ENCODE measurements around the gene FMN2. TPM values are rescaled to one million over a fixed set of nuclear protein-coding genes. Genes with fewer than 3 reads are reported as not detected.

Gene FMN2
- total and polyA plus RNA-seq, 9 donors = 0.24 to 0.81 (median 0.39) TPM

DNA sequence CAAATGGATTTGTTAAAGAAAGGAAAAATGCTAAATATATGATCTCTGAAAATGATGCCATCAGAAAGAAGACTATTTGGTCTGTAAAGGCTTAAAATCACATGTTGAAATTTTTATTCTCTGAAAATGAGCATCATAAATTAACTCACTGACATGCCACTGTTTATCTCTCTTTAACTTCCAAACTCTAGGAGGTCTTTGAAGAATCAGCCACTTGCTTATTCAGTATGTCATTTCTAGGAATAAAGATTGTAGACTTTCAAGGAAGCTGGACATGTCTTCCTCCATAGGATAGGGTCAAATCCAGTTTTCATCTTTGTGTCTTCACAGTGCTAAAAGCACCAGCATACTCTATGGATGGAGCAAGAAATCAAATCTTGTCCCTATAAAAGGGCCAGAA is 147.6 kb downstream of the FMN2 start:
- DNase-seq = no peak
- no peaks in the 10 kb centered on the region for H3K4me1 ChIP-seq (ENCODE audit: control insufficient read depth, insufficient read depth, low read length)
- H3K36me3 ChIP-seq (ENCODE audit: control insufficient read depth, insufficient read depth, low read length) = no peaks in the 10 kb centered on the region
- H3K27me3 ChIP-seq (ENCODE audit: control insufficient read depth, insufficient read depth, low read length) = no peaks in the 10 kb centered on the region
- no peak overlapping the region for H3K4me3 ChIP-seq (ENCODE audit: low read length)
- no peaks in the 10 kb centered on the region for H3K9me3 ChIP-seq (replicated peaks; ENCODE audit: control insufficient read depth, low read depth, low read length)
- H3K27ac ChIP-seq (ENCODE audit: low read length) = no peak overlapping the region

DNA sequence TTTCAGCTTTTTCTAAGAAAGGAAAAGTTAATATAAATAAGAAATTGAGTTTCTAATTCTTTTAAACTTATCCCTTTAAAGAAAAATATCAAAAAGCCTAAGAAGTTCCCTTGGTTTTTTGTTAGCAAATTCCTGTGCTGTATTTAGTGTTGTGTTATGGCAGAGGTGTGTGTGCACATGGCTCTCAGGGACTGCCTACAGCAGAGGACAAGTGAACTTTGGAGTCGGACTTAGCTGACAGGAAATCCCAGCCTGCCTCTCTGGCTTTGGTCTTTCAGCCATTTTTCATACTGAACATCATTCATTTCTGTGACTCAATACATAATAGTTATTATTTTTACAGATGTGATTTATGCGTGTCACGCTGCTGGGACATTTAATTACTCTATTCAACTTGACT is 149.6 kb downstream of the FMN2 start:
- WGBS (ENCODE audit: insufficient coverage) = no CpG with 5 or more reads among the region's 3 CpGs
- Histone ChIP-seq H3K27me3 (ENCODE audit: control insufficient read depth, insufficient read depth, low read length) (no peaks in the 10 kb centered on the region), H3K36me3 (ENCODE audit: control insufficient read depth, insufficient read depth, low read length) (no peaks in the 10 kb centered on the region), H3K9me3 (replicated peaks; ENCODE audit: control insufficient read depth, low read depth, low read length) (no peaks in the 10 kb centered on the region), H3K4me1 (ENCODE audit: control insufficient read depth, insufficient read depth, low read length) (no peaks in the 10 kb centered on the region), H3K4me3 (ENCODE audit: low read length) (no peak overlapping the region), H3K27ac (ENCODE audit: low read length) (no peak overlapping the region)
- no peak for DNase-seq

DNA sequence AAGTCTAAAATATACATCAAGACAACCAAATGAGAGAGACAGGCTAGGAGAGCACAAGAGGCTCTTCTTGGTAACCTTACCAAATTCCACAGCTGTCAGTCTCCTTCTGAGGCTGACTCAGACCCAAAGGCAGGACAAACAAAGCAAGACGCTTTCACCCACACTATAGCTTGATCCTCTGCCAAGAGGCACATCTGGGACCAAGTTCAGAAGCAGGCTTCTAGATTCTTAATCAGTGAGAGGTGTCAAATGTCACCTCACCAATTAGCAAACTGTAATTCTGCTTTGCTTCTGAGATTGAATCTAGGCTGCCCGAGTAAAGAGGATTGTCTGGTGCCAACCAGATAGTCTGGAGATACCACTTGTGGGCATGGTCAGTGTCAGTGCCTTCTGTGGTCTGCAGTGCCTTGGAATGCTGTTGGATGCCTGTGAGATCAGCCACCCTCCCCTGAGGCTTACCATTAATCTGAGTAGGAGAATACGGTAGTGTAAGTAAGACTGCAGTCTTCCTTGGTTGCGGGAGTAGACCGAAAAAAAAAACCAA is 151.0 kb downstream of the FMN2 start:
- WGBS (ENCODE audit: insufficient coverage) = 64% methylated on average over 1 of the region's 5 CpGs

DNA sequence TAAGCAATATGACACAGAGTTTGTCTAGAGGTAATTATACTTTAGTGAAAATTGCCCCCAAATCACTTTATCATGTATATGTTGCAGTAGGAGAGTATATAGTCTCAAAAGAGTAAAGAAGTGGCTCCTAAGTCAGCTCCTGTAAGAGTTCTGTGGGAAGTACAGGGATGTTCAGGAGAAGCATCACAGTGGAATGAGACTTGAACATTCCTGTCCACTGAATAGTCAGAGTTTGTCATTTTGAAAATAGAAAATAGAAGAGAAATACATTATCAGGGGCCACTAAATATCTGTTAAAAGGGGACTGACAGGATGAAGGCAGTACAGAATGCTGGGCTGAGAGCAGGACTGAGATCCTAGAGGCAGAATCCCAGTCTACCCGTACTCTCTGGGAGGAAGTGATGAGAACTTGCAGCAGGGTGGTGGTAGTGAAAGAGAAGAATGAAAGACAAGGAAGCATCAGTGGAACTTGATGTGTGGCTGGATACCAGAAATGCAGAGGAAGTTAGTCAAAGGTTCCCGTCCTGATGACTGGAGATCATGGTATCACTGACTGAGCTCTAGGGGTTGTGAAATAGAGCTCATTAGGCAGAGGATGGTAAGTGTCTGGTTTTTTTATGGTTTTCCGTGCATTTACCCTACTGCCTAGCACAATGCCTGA is 153.4 kb downstream of the FMN2 start:
- H3K4me3 ChIP-seq (ENCODE audit: low read length) = no peak overlapping the region
- H3K36me3 ChIP-seq (ENCODE audit: control insufficient read depth, insufficient read depth, low read length) = no peaks in the 10 kb centered on the region
- 73% methylated on average over 3 of the region's 3 CpGs for WGBS (ENCODE audit: insufficient coverage)
- no peak for DNase-seq
- no peak overlapping the region for H3K27ac ChIP-seq (ENCODE audit: low read length)
- H3K9me3 ChIP-seq (replicated peaks; ENCODE audit: control insufficient read depth, low read depth, low read length) = peaks cover 4% of the 10 kb centered on the region
- no peaks in the 10 kb centered on the region for H3K4me1 ChIP-seq (ENCODE audit: control insufficient read depth, insufficient read depth, low read length)
- no peaks in the 10 kb centered on the region for H3K27me3 ChIP-seq (ENCODE audit: control insufficient read depth, insufficient read depth, low read length)

More for the DNA sequence above, 151.0 kb downstream of the FMN2 start:
- no peaks in the 10 kb centered on the region for H3K9me3 ChIP-seq (replicated peaks; ENCODE audit: control insufficient read depth, low read depth, low read length)
- no peaks in the 10 kb centered on the region for H3K27me3 ChIP-seq (ENCODE audit: control insufficient read depth, insufficient read depth, low read length)
- no peak overlapping the region for H3K27ac ChIP-seq (ENCODE audit: low read length)
- H3K4me1 ChIP-seq (ENCODE audit: control insufficient read depth, insufficient read depth, low read length) = no peaks in the 10 kb centered on the region
- no peak for DNase-seq
- no peaks in the 10 kb centered on the region for H3K36me3 ChIP-seq (ENCODE audit: control insufficient read depth, insufficient read depth, low read length)
- H3K4me3 ChIP-seq (ENCODE audit: low read length) = no peak overlapping the region

DNA sequence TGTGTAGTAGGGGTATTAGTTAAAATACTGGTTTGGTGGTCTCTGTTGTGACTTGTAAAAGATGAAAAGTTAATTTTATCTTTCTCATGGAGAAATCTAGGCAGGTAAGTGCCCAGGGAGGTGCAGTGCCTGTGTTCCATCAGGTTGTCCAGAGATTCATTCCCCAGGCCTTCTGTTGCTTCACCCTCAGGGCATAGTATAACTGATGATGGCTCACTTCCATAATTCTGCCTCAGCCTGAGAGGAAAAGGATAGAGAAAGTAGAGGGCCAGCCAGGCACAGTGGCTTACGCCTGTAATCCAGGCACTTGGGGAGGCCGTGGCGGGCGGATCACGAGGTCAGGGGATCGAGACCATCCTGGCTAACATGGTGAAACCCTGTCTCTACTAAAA is 153.9 kb downstream of the FMN2 start:
- Histone ChIP-seq H3K36me3 (ENCODE audit: control insufficient read depth, insufficient read depth, low read length) (no peaks in the 10 kb centered on the region), H3K9me3 (replicated peaks; ENCODE audit: control insufficient read depth, low read depth, low read length) (peaks cover 4% of the 10 kb centered on the region), H3K4me1 (ENCODE audit: control insufficient read depth, insufficient read depth, low read length) (no peaks in the 10 kb centered on the region), H3K27me3 (ENCODE audit: control insufficient read depth, insufficient read depth, low read length) (no peaks in the 10 kb centered on the region), H3K4me3 (ENCODE audit: low read length) (no peak overlapping the region), H3K27ac (ENCODE audit: low read length) (no peak overlapping the region)
- 90% methylated on average over 2 of the region's 6 CpGs for WGBS (ENCODE audit: insufficient coverage)
- no peak for DNase-seq

DNA sequence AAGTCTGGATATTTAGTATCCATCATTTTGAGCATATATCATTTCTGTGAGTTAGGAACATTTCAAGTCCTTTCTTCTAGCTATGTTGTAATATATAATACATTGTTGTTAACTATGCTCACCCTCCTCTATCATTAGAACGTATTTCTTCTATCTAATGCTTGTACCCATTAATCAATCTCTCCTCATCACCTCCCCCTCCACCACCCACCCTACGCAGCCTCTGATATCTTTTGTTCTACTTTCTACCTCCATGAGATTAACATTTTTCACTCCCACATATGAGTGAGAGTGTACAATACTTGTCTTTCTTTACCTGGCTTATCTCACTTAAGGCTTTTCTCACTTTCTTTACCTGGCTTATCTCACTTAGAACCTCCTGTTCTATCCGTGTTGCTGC is 156.2 kb downstream of the FMN2 start:
- H3K36me3 ChIP-seq (ENCODE audit: control insufficient read depth, insufficient read depth, low read length) = no peaks in the 10 kb centered on the region
- H3K4me3 ChIP-seq (ENCODE audit: low read length) = no peak overlapping the region
- whole genome bisulfite sequencing (ENCODE audit: insufficient coverage) = no CpG with 5 or more reads among the region's 3 CpGs

DNA sequence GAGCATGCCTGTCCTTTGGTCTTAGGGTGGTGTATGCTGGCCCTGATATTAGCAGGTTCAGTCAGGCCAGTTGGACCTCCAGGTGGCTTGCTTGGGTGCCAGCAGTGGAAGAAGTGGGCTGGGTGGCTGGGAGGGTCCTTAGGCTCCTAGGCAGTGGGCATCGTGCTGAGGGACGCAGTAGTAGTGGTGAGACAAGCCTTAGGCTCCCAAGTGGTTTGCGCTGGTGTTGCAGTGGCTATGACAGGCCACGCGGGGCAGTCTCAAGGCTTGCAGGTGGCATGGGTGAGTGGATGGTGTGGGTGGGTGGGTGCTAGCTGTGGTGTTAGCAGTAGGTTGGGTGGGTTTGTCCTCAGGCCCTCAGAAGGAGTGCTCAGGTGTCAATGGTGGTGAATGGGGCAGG is 162.3 kb downstream of the FMN2 start:
- Histone ChIP-seq H3K27ac (ENCODE audit: low read length) (no peak overlapping the region), H3K4me3 (ENCODE audit: low read length) (no peak overlapping the region), H3K9me3 (replicated peaks; ENCODE audit: control insufficient read depth, low read depth, low read length) (peaks cover 8% of the 10 kb centered on the region), H3K36me3 (ENCODE audit: control insufficient read depth, insufficient read depth, low read length) (no peaks in the 10 kb centered on the region), H3K27me3 (ENCODE audit: control insufficient read depth, insufficient read depth, low read length) (no peaks in the 10 kb centered on the region), H3K4me1 (ENCODE audit: control insufficient read depth, insufficient read depth, low read length) (no peaks in the 10 kb centered on the region)
- WGBS (ENCODE audit: insufficient coverage) = 87% methylated on average over 5 of the region's 5 CpGs
- DNase-seq = no peak

More for the DNA sequence above, 156.2 kb downstream of the FMN2 start:
- Histone ChIP-seq H3K27me3 (ENCODE audit: control insufficient read depth, insufficient read depth, low read length) (no peaks in the 10 kb centered on the region), H3K9me3 (replicated peaks; ENCODE audit: control insufficient read depth, low read depth, low read length) (peaks cover 4% of the 10 kb centered on the region), H3K27ac (ENCODE audit: low read length) (no peak overlapping the region), H3K4me1 (ENCODE audit: control insufficient read depth, insufficient read depth, low read length) (no peaks in the 10 kb centered on the region)
- DNase-seq = no peak

DNA sequence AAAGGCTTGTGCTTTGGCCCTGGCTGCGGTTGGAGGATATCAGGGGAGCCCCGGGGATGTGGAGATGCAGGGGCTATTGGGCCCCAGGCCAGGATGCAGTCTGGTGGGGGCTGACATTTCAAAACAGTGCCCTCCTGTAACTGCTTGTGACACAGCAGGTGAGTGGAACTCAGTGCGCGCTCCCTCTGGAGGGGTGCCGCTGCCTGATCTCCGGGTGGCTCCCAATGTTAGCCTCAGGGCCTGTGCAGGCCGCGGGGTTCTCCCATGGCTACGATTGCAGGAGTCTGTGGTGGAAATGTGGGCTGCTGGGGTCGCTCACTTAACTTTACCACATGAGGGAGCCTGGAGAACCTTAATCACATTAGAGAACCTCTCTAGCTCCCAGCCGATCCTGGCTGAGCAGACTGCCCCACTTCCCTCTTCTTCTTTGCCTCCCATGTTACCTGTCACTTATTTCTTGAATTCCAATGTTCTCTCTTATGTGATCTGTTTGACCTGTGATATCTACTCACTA is 163.2 kb downstream of the FMN2 start:
- peaks cover 6% of the 10 kb centered on the region for H3K9me3 ChIP-seq (replicated peaks; ENCODE audit: control insufficient read depth, low read depth, low read length)
- no peaks in the 10 kb centered on the region for H3K36me3 ChIP-seq (ENCODE audit: control insufficient read depth, insufficient read depth, low read length)
- H3K27ac ChIP-seq (ENCODE audit: low read length) = no peak overlapping the region
- WGBS (ENCODE audit: insufficient coverage) = 78% methylated on average over 3 of the region's 11 CpGs
- H3K4me3 ChIP-seq (ENCODE audit: low read length) = no peak overlapping the region
- no peaks in the 10 kb centered on the region for H3K4me1 ChIP-seq (ENCODE audit: control insufficient read depth, insufficient read depth, low read length)
- DNase-seq = no peak
- no peaks in the 10 kb centered on the region for H3K27me3 ChIP-seq (ENCODE audit: control insufficient read depth, insufficient read depth, low read length)

DNA sequence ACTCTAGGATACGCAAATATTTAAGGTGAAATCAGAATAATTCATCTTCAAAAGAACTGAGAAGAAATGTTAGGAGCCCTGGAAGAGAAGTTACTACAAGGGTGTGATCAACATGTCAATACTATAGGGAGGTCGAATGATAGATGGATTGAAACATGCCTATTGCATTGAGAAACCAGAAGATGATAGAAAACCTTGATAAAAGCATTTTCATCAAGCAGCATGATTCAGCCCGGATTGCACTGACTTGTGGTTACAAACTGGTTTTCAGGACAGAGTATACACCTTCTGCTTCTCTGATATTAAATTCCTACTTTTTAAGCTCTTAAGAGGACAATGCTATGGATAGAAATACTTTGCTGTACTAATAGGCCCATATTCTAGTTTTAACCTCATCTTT is 164.2 kb downstream of the FMN2 start:
- no peak for DNase-seq
- Histone ChIP-seq H3K9me3 (replicated peaks; ENCODE audit: control insufficient read depth, low read depth, low read length) (peaks cover 6% of the 10 kb centered on the region), H3K36me3 (ENCODE audit: control insufficient read depth, insufficient read depth, low read length) (no peaks in the 10 kb centered on the region), H3K27ac (ENCODE audit: low read length) (no peak overlapping the region), H3K4me1 (ENCODE audit: control insufficient read depth, insufficient read depth, low read length) (no peaks in the 10 kb centered on the region), H3K4me3 (ENCODE audit: low read length) (no peak overlapping the region), H3K27me3 (ENCODE audit: control insufficient read depth, insufficient read depth, low read length) (no peaks in the 10 kb centered on the region)
- WGBS (ENCODE audit: insufficient coverage) = 80% methylated on average over 1 of the region's 3 CpGs

DNA sequence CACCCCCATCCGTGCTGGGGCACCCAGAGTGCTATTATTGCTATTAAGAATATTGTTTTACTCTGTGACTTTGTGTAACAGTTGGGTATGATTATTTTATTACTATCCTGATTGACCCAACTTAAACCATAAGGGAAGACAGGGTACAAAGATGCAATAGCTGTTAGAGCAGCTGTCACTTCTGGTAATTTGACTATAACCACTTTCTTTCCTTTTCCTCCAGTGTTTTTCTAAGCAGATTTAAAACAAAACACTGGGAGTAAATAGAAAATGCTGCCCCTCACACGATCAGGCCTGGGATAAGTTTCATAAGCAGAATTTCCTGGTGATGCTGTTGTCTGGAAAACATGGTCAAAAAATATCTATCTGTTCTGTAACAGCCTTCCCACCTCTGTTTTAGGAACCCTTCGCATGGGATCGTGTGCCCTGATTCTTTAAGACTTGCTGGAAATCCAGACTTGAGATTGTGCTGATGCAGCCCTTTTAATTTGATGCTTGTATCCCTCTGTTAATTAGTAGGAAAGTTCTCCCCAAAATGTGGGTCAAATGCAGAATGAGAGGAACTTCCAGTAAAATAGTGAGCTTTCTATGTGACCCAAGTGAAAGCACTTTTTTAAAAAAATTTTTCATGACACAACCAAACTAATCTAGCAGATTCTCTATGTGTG is 165.3 kb downstream of the FMN2 start:
- no peak for DNase-seq
- H3K4me1 ChIP-seq (ENCODE audit: control insufficient read depth, insufficient read depth, low read length) = no peaks in the 10 kb centered on the region
- WGBS (ENCODE audit: insufficient coverage) = no CpG with 5 or more reads among the region's 4 CpGs
- H3K9me3 ChIP-seq (replicated peaks; ENCODE audit: control insufficient read depth, low read depth, low read length) = peaks cover 6% of the 10 kb centered on the region
- H3K4me3 ChIP-seq (ENCODE audit: low read length) = no peak overlapping the region
- H3K27ac ChIP-seq (ENCODE audit: low read length) = no peak overlapping the region
- H3K27me3 ChIP-seq (ENCODE audit: control insufficient read depth, insufficient read depth, low read length) = no peaks in the 10 kb centered on the region
- H3K36me3 ChIP-seq (ENCODE audit: control insufficient read depth, insufficient read depth, low read length) = no peaks in the 10 kb centered on the region

Measured in muscle of leg (tissue), 11 donors.